GM12873 (cell line): ENCODE data around the gene KLHL17.

Experiments
- TF ChIP-seq, protein P1 (sequence below): IDR thresholded peaks from 2 replicates; pipeline ENCODE4 v1.5.1; 2012; ENCODE audit warnings: low read depth, mild to moderate bottlenecking, moderate library complexity, low read length, control low read depth; ENCODE audit not compliant: insufficient read depth; ENCODE audit errors: missing control alignments

KLHL17 gene

DNA sequence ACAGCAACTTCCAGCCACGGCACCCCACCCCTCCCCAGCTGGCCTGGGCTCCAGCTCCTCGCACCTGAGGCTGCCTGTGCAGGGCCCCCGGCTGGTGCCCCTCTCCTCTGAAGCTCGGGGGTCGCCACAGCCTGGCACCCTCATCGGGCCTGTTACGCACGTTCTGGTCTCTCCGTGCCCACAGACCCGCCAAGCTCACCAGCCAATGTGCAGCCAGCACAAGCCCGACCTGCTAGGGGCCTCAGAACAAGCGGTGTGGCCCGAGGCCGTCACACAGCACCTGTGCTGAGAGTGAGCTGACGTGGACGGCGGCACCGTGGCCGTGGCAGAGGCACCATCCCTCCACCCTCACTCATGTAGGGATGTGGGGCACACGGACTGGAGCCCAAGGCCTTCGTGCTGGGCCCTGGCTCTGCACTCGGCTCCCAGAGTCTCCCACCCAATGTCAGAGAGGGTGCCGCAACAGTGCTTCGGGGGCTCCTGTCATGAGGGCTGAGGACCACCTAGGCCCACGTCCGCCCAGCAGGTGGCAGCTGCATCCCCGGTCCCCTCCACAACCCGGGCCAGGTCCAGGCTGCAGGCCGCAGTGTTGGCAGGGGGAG, 41.0 kb upstream of the KLHL17 start:
- TF ChIP-seq, protein P1, sequence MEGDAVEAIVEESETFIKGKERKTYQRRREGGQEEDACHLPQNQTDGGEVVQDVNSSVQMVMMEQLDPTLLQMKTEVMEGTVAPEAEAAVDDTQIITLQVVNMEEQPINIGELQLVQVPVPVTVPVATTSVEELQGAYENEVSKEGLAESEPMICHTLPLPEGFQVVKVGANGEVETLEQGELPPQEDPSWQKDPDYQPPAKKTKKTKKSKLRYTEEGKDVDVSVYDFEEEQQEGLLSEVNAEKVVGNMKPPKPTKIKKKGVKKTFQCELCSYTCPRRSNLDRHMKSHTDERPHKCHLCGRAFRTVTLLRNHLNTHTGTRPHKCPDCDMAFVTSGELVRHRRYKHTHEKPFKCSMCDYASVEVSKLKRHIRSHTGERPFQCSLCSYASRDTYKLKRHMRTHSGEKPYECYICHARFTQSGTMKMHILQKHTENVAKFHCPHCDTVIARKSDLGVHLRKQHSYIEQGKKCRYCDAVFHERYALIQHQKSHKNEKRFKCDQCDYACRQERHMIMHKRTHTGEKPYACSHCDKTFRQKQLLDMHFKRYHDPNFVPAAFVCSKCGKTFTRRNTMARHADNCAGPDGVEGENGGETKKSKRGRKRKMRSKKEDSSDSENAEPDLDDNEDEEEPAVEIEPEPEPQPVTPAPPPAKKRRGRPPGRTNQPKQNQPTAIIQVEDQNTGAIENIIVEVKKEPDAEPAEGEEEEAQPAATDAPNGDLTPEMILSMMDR: no peak

DNA sequence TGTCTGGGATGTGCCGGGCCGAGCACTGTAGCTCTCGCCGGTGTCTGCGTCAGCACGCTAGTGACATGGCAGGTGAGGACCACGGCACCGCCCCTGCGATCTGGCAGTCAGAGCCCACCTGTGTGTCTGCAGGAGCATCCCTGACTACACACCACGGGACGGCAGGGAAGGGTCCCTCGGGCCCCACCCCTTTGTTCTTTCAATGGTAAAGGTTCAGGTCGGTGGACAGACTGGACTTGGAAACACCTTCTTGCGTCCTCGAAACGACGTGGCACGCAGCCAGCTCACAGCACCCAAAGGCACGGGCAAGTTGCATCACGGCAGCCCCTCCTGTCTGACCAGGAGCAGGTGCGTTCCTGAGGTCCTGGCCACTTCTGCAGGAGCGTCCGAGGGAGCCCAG, 40.4 kb upstream of the KLHL17 start:
- TF ChIP-seq, protein P1: no peak

DNA sequence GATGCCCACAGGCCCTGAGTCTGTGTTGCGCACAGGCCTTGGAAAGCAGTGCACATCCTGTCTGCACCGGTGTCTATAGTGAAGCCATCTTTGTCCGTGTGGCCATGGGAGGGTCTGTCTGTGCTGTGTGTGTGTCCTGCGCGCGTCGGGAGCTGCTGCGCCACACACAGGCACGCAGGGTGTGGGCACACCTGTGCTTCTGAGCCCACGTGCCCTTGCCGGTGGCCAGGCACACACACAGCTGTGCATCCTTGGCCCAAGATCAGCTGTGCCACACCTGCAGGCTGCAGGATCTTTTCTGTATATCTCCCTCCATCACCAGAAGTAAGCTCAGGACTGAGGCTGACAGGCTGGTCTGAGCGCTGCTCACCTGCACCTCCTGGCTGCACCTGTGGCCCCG, 39.9 kb upstream of the KLHL17 start:
- TF ChIP-seq, protein P1: no peak

DNA sequence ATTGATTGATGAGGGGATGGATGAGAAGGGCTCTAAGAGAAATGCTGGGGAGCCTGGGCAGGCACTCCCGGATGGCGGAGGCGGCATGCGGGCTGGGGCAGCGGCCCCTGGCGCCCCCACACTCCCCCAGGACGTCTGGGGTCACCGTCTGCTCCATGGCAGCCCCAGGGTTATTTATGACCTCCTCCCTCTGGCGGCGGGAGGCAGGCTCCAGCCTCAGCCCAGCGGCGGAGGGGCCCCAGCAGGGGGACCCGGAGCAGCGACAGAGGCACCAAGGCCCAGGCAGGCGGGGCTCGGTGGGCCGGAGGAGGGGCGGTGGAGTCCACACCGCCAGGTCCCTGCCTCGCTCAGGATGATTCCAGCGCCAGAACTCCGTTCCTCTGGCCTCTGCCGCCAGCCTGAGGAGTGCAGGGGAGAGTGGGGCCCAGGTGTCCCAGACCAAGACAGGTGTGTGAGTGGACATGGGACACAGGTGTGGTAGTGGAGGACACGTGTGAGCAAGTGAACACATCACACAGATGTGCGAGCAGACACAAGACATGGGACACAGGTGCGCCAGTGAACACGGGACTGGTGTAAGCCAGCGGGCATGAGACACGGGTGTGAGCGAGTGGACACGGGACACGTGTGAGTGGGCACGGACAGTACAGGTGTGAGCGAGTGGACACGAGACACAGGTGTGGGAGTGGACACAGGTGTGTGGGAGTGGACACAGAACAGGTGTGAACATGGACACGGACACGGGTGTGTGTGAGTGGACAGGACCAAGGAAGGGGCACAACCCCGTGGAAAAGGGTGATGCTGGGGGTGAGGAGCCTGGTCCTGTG, 39.2 kb upstream of the KLHL17 start:
- TF ChIP-seq, protein P1: no peak

DNA sequence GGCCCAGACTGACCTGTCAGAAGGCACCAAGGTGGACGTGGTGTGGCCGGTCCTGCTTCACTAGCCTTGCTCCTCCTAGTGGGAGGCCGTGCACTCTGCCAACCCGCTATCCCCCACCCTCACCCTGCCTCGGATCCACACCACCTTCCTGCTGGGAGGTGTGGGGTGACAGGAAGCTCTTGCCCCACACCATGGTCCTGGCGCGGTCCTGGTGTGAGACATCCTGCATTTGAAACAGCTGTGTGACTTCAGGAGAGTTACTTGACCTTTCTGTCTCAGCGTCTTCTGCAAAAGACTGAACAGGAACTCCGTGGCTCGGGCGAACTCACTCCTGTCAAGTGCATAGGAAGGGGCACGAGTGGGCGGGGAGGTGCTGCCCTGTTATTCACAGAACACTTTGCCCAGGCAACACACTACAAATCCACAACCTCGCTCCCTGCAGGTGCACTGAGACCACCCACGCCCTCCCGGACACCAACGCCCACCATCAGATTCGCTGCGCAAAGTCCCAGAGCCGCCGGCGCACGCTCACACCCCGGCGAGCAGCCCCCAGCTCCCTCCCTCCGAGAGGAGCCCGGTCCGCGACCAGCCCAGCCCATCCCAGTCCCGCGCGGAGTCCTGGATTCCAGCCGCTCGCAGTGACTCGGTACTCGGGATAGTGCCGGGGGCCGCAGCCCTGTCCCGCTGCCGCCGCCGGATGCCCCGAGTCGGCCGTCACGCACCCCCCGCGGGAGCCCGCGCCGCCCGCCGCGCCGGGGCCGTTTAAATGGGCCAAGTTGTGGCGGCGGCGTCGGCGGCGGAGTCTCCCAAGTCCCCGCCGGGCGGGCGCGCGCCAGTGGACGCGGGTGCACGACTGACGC, 37.0 kb upstream of the KLHL17 start, which contains the start of gene SAMD11:
TSS of gene SAMD11 (plus strand) at position 793 of the 860 bp plus-strand sequence. CDS start 509 bp downstream, outside the sequence.
- TF ChIP-seq, protein P1: no peak

DNA sequence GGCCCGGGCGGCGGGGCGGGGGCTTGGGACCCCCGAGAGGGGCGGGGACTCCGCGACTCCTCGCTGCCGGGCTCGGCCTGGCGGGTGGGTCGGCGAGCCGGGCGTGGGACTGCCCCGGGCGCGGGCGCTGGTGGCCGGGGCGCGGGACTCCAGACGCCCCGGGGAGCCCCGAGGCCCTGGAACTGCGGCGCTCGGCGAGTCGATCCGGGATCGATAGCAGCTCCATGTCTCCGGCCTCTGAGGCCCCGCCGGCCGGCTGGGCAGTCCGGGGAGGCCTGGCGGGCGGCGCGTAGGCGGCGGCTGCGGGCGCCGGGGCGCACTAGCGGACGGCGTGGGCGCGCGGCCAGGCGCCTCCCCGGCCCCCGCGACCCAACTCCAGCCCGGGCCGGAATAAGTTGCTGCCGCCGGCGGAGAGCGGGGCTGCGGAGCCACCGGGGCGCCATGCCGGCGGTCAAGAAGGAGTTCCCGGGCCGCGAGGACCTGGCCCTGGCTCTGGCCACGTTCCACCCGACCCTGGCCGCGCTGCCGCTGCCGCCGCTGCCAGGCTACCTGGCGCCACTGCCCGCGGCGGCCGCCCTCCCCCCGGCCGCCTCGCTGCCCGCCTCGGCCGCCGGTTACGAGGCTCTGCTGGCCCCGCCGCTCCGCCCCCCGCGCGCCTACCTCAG, 36.3 kb upstream of the KLHL17 start:
- TF ChIP-seq, protein P1: no peak
